GM12892 (cell line): ENCODE data around the gene RBMS2.
"Not testable (repeated sequence)": the region's sequence is repeated elsewhere in the genome, so short reads cannot be mapped to it uniquely, and the experiment has no call there.

Experiments
- DNase-seq: peaks from one replicate; pipeline ENCODE4 v3.0.0; 2011; ENCODE audit not compliant: insufficient read length
- FAIRE-seq: peaks from 2 replicates; lab custom pipeline; 2011; peaks lifted over from hg19 to GRCh38; lab: Jason Lieb, UNC
- POLR2A ChIP-seq: IDR thresholded peaks from 2 replicates; pipeline ENCODE4 v1.6.1; 2011; ENCODE audit warnings: low read depth, low read length, control low read depth
- POLR2AphosphoS5 ChIP-seq: IDR thresholded peaks from 2 replicates; pipeline ENCODE4 v1.6.1; 2011; ENCODE audit warnings: low read depth, low read length, control low read depth
- TAF1 ChIP-seq: IDR thresholded peaks from 2 replicates; pipeline ENCODE4 v1.6.1; 2011; ENCODE audit warnings: low read depth, mild to moderate bottlenecking, control low read depth, low read length, borderline replicate concordance

Gene RBMS2

DNA sequence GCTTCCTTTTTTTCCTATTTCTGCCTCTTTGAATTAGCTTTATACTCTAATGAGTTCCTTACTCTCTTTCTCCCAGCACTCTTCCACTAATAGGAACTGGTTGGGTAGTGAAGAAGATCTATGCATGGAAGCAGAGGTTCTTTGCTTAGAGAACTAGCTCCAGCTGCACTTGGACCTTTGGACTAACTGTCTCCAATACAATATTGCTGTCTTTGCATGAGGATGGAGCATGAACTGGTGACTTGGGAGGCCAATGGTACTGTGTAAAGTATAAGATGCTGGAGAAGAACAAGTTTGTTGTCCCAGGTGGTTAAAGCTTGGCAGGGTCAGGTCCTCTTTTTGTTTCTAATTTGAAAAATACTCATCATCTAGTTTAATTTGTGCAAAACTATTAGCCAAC is 31.3 kb upstream of the RBMS2 start:
- FAIRE-seq (no peak), DNase-seq (no peak)
- TF ChIP-seq POLR2AphosphoS5 (no peak), POLR2A (no peak), TAF1 (no peak)

DNA sequence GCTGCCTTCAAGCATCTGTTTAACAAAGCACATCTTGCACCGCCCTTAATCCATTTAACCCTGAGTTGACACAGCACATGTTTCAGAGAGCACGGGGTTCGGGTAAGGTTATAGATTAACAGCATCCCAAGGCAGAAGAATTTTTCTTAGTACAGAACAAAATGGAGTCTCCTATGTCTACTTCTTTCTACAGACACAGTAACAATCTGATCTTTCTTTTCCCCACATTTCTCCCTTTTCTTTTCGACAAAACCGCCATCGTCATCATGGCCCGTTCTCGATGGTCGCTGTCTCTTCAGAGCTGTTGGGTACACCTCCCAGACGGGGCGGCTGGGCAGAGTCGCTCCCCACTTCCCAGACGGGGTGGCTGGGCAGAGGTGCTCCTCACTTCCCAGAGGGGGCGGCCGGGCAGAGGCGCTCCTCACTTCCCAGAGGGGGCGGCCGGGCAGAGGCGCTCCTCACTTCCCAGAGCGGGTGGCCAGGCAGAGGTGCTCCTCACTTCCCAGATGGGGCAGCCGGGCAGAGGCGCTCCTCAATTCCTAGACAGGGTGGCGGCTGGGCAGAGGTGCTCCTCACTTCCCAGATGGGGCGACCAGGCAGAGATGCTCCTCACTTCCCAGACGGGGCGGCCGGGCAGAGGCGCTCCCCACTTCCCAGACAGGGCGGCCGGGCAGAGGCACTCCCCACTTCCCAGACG is 28.1 kb upstream of the RBMS2 start:
- FAIRE-seq, result not testable (repeated sequence)

DNA sequence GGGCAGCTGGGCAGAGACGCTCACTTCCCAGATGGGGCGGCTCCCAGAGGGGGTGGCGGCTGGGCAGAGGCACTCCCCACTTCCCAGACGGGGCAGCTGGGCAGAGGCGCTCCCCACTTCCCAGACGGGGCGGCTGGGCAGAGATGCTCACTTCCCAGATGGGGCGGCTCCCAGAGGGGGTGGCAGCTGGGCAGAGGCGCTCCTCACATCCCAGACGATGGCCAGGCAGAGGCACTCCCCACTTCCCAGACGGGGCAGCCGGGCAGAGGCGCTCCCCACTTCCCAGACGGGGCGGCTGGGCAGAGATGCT is 27.6 kb upstream of the RBMS2 start:
- FAIRE-seq, DNase-seq: not testable (repeated sequence)

More for the DNA sequence above, 28.1 kb upstream of the RBMS2 start:
- DNase-seq, result not testable (repeated sequence)

DNA sequence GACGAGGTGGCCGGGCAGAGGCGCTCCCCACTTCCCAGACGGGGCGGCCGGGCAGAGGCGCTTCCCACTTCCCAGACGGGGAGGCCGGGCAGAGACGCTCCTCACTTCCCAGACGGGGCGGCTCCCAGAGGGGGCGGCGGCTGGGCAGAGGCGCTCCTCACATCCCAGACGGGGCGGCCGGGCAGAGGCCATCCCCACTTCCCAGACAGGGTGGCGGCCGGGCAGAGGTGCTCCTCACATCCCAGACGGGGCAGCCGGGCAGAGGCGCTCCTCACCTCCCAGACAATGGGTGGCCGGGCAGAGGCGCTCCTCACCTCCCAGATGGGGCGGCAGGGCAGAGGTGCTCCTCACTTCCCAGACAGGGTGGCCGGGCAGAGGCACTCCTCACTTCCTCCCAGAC is 27.1 kb upstream of the RBMS2 start:
- FAIRE-seq, DNase-seq: not testable (repeated sequence)

DNA sequence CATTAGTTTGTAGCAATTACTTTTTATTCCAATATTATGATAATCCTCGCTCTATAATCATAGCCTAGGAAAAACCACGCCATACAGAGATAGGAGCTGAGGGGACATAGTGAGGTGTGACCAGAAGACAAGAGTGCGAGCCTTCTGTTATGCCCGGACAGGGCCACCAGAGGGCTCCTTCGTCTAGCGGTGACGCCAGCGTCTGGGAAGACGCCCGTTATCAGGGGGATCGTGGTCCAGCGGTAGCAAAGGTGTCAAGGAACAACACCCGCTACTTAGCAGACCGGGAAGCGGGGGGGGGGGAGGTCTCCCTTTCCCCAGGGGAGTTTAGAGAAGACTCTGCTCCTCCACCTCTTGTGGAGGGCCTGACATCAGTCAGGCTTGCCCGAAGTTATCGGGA is 24.9 kb upstream of the RBMS2 start:
- DNase-seq, FAIRE-seq: not testable (repeated sequence)

DNA sequence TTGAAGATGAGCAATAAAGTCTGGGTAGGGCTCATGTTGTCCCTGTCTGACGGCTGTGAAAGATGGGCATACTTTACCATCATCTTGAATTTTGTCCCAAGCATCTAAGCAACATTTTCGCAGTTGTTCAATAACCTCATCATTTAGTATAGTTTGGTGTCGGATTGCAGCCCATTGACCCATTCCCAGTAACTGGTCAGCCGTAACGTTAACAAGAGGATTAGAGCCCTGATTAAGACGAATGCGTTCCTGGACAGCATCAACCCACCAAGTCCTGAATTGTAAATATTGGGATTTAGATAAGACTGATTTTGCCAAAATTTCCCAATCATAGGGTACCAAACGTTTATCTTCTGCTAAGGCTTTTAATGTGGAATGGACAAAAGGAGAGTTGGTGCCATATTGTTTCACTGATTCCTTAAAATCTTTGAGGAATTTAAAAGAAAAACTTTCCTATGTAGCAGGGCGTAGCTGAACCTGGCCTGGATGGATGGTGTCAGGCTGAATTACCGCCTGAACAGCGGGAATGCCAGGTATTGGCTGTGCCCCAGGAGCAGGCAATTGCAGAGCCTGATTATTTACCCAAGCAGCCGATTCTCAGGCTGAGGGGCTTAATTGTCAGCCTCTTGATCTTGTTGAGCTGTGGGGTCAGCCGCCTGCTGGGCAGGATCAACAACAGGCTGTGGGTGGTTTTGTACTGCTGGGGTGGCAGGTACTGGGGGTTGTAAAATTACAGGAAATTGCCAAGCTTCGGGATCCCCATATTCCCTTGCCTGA is 23.3 kb upstream of the RBMS2 start:
- DNase-seq, FAIRE-seq: not testable (repeated sequence)

DNA sequence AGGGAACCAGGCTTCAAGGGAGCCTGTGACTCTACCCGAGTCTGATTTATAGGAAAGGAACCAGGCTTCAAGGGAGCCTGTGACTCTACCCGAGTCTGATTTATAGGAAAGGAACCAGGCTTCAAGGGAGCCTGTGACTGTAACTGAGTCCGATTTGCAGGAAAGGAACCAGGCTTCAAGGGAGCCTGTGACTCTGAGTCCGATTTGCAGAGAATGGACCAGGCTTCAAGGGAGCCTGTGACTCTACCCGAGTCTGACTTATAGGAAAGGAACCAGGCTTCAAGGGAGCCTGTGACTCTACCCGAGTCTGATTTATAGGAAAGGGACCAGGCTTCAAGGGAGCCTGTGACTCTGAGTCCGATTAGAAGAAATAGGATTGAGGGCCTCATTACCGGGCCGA is 22.2 kb upstream of the RBMS2 start:
- FAIRE-seq, DNase-seq: not testable (repeated sequence)

DNA sequence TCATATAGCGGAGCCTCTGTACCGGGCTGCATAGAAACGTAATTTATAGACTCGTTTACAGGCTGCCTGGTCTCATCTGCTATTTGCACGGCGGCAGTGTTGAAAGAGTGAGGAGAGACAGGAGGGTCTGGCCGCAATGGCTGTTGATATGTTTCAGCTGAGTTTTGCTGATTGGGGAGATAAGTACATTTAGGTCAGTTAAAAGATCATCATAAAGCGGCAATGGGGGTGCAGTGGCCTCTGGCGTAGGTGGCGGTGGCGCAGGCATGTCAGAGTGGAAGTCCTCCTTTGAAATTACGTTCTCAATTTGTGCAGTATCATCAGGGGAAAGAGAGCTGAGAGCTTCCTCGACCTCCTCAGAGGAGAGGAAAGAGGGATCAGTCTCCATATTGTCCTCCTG is 21.7 kb upstream of the RBMS2 start:
- DNase-seq, FAIRE-seq: not testable (repeated sequence)

DNA sequence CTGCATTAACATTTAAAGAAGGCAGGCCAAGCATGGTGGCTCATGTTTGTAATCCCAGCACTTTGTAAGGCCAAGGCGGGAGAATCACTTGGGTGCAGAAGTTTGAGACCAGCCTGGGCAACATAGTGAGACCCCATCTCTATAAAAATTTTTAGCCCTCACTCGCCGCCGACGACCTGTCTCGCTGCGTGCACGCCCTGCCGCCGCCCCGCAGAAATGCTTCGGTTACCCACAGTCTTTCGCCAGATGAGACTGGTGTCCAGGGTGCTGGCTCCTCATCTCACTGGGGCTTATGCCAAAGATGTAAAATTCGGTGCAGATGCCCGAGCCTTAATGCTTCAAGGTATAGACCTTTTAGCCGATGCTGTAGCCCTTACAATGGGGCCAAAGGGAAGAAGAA is 10.8 kb upstream of the RBMS2 start:
- DNase-seq (no peak), FAIRE-seq (no peak)
- TF ChIP-seq POLR2AphosphoS5 (no peak), POLR2A (no peak), TAF1 (no peak)

DNA sequence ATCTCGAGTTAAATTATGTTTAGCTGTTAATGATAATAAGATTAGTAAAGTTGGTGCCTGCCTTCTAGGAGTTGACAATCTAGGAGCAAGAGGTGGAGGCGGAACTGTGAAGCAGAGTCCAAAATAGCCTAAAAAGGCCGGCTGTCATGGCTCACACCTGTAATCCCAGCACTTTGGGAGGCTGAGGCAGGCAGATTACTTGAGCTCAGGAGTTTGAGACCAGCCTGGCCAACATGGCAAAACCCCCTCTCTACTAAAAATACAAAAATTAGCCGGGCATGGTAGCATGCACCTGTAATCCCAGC is 7.7 kb upstream of the RBMS2 start:
- FAIRE-seq, DNase-seq: not testable (repeated sequence)

DNA sequence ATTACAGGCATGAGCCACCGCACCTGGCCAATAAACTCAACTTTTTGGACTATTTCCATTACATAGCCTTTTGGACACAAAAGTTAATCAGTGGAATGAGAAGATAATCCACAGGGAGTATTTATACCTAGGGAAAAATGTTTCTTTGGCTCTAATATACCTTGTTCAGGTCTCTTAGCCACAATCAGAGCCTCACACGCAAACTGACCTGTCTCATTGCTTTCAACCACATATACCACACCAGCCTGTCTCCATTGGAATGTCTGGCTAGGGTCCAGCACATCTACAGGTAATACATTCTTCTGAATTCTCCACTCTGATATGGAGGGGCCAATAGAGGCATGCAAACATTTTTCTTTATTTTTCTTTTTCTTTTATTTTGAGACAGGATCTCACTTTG is 3.8 kb upstream of the RBMS2 start:
- no peak for DNase-seq
- no peak for FAIRE-seq

DNA sequence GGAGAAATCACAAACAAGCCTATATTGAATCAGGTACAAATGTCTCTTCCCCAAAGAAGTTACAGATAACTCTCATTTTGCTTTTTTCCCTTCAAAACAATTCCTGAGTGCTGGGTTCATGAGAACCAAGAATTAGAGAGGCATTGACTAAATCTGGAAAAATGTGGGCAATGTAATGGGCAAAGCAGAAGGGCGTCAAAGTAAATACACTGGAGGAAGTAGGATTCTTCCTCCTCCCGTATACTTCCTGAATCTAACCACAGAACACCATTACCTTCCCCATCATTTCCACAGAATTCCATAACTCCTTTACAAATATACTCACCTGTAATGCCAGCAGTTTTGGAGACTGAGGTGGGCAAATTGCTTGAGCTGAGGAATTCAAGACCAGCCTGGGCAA is 3.0 kb upstream of the RBMS2 start:
- TF ChIP-seq TAF1 (no peak), POLR2A (no peak), POLR2AphosphoS5 (no peak)
- no peak for DNase-seq
- no peak for FAIRE-seq

More for the DNA sequence above, 3.8 kb upstream of the RBMS2 start:
- TF ChIP-seq POLR2AphosphoS5, result no peak

DNA sequence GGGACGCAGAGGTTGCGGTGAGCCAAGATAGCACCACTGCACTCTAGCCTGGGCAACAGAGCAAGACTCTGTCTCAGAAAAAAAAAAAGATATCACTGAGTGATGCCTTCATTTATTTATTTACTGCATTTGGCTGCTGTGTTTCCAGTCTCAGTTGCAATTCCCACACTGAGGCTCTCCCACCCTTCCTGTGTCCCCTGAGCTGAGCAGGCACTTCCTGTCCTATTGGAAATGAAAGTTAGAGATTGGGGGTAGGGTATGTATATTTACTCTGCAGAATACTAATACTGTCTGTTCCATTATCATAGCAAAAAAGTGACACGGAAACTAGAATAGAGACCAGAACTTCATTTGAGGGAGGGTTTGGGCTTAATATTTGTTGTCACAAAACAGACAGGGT is 1.6 kb upstream of the RBMS2 start:
- DNase-seq, result no peak
- TF ChIP-seq POLR2A, result no peak
- TF ChIP-seq TAF1, result no peak
- no peak for TF ChIP-seq POLR2AphosphoS5
- no peak for FAIRE-seq

DNA sequence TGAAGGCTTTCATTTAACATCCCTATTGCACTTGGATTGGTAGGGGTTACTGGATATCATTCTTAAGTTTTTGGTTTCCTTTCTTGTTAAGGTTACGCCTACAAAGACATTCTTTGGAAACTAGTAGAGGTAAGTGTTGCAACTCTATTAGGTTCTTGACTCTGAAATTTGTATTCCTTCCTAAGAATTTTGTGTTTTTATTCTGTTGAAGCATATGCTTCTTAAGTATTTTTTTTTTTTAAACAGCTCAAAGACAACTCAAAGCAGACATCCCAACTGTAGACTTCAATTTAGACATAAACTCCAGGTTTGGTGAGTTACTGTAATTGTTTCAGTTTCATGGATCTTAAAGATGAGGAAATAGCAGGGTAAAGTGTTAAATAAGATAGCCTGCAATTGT is 1.1 kb upstream of the RBMS2 start:
- no peak for DNase-seq
- FAIRE-seq, result no peak
- TF ChIP-seq POLR2A (no peak), TAF1 (no peak), POLR2AphosphoS5 (no peak)
